H7 (cell line): ENCODE results near the gene AOPEP. TPM values are rescaled to one million over a fixed set of nuclear protein-coding genes. Genes with fewer than 3 reads are reported as not detected.

Experiments
- DNase-seq: peaks from one replicate; pipeline ENCODE4 v3.0.0; 2012
- H3K27me3 ChIP-seq: 2 replicates; pipeline ENCODE4 v1.6.0; 2011; ENCODE audit warnings: mild to moderate bottlenecking, low read length; ENCODE audit not compliant: control insufficient read depth, insufficient read depth
- H3K36me3 ChIP-seq: replicated peaks from 2 replicates; pipeline ENCODE4 v1.5.1; 2011; ENCODE audit warnings: low read length; ENCODE audit not compliant: control insufficient read depth, insufficient read depth
- H3K4me3 ChIP-seq: 2 replicates; pipeline ENCODE4 v1.5.1; 2011; ENCODE audit warnings: low read depth, mild to moderate bottlenecking, control low read depth, low read length, moderate library complexity; ENCODE audit not compliant: insufficient read depth
- total RNA-seq: library from RNA; depleted of rRNA; stranded (reverse); fragments of >200 nt; shearing (Covaris generic); gene quantifications from 2 replicates; pipeline ENCODE4 v1.2.3, GENCODE V29; 2014

AOPEP gene
- total RNA-seq, 1 experiment from 2014 or later: 12.1 TPM

- Histone ChIP-seq H3K27me3 (no peaks in the 10 kb centered on the region), H3K4me3 (no peak overlapping the region), H3K36me3 (no peaks in the 10 kb centered on the region)
- DNase-seq: no peak
These were observed 131.3 kb downstream of the AOPEP start for GRCh38 chr9:94857791-94858190.

- no peak for DNase-seq
- Histone ChIP-seq H3K27me3 (no peaks in the 10 kb centered on the region), H3K36me3 (no peaks in the 10 kb centered on the region), H3K4me3 (no peak overlapping the region)
These were observed 132.7 kb downstream of the AOPEP start for GRCh38 chr9:94859226-94859625.

GRCh38 chr9:94859891-94860290, 133.4 kb downstream of the AOPEP start:
- DNase-seq: no peak
- Histone ChIP-seq H3K27me3 (no peaks in the 10 kb centered on the region), H3K36me3 (no peaks in the 10 kb centered on the region), H3K4me3 (no peak overlapping the region)

GRCh38 chr9:94860678-94861588, 134.4 kb downstream of the AOPEP start:
- H3K36me3 ChIP-seq: no peaks in the 10 kb centered on the region
- DNase-seq: no peak
- no peak overlapping the region for H3K4me3 ChIP-seq
- no peaks in the 10 kb centered on the region for H3K27me3 ChIP-seq

- H3K27me3 ChIP-seq: no peaks in the 10 kb centered on the region
- H3K36me3 ChIP-seq: no peaks in the 10 kb centered on the region
- no peak overlapping the region for H3K4me3 ChIP-seq
- no peak for DNase-seq
These were observed 135.2 kb downstream of the AOPEP start for GRCh38 chr9:94861589-94862272.

GRCh38 chr9:94864196-94864595, 137.7 kb downstream of the AOPEP start:
- no peaks in the 10 kb centered on the region for H3K27me3 ChIP-seq
- no peaks in the 10 kb centered on the region for H3K36me3 ChIP-seq
- no peak overlapping the region for H3K4me3 ChIP-seq
- DNase-seq: no peak

GRCh38 chr9:94864862-94865509, 138.5 kb downstream of the AOPEP start:
- H3K4me3 ChIP-seq: no peak overlapping the region
- no peak for DNase-seq
- H3K27me3 ChIP-seq: no peaks in the 10 kb centered on the region
- H3K36me3 ChIP-seq: no peaks in the 10 kb centered on the region

GRCh38 chr9:94865582-94866452, 139.3 kb downstream of the AOPEP start:
- DNase-seq: no peak
- H3K27me3 ChIP-seq: no peaks in the 10 kb centered on the region
- no peaks in the 10 kb centered on the region for H3K36me3 ChIP-seq
- H3K4me3 ChIP-seq: no peak overlapping the region

- Histone ChIP-seq H3K4me3 (no peak overlapping the region), H3K27me3 (no peaks in the 10 kb centered on the region), H3K36me3 (no peaks in the 10 kb centered on the region)
- DNase-seq: no peak
These were observed 140.3 kb downstream of the AOPEP start for GRCh38 chr9:94866770-94867169.

- Histone ChIP-seq H3K4me3 (no peak overlapping the region), H3K36me3 (no peaks in the 10 kb centered on the region), H3K27me3 (no peaks in the 10 kb centered on the region)
- DNase-seq: no peak
These were observed 140.9 kb downstream of the AOPEP start for GRCh38 chr9:94867281-94867841.

- H3K36me3 ChIP-seq: no peaks in the 10 kb centered on the region
- H3K4me3 ChIP-seq: no peak overlapping the region
- H3K27me3 ChIP-seq: no peaks in the 10 kb centered on the region
- no peak for DNase-seq
These were observed 141.4 kb downstream of the AOPEP start for GRCh38 chr9:94867842-94868312.

GRCh38 chr9:94868464-94868863, 142.0 kb downstream of the AOPEP start:
- no peak for DNase-seq
- Histone ChIP-seq H3K4me3 (no peak overlapping the region), H3K36me3 (no peaks in the 10 kb centered on the region), H3K27me3 (no peaks in the 10 kb centered on the region)

- Histone ChIP-seq H3K36me3 (no peaks in the 10 kb centered on the region), H3K27me3 (no peaks in the 10 kb centered on the region), H3K4me3 (no peak overlapping the region)
- no peak for DNase-seq
These were observed 142.9 kb downstream of the AOPEP start for GRCh38 chr9:94869415-94869843.

GRCh38 chr9:94870465-94870792, 143.9 kb downstream of the AOPEP start:
- DNase-seq: no peak
- Histone ChIP-seq H3K36me3 (no peaks in the 10 kb centered on the region), H3K27me3 (no peaks in the 10 kb centered on the region), H3K4me3 (no peak overlapping the region)
